HepG2 (cell line): Measurements from ENCODE around the gene SRCAP. TPM values are rescaled to one million over a fixed set of nuclear protein-coding genes. Genes with fewer than 3 reads are reported as not detected.
A peak's percentile ranks its signal among the peaks of the same experiment; 100 is the strongest.

Experiments
- AHDC1 ChIP-seq: sonication (generic); formaldehyde crosslinking; IDR thresholded peaks from 2 replicates; pipeline ENCODE4 v1.5.1; 2020; ENCODE audit warnings: mild to moderate bottlenecking, missing genetic modification reagents, borderline replicate concordance
- CREB1 ChIP-seq, 2 experiments: fragments of 450-650 bp in 1 of 2; IDR thresholded peaks; 2 replicates each; pipeline ENCODE4 v1.6.1; 2016 to 2017; ENCODE audit warnings: control low read depth in 1 of 2, mild to moderate bottlenecking in 1 of 2, missing compliant biosample characterization in 1 of 2, missing genetic modification characterization in 1 of 2
- HDAC2 ChIP-seq: sonication (generic); formaldehyde crosslinking; IDR thresholded peaks from 2 replicates; pipeline ENCODE4 v1.4.0; 2020; ENCODE audit warnings: missing genetic modification reagents
- KAT8 ChIP-seq: IDR thresholded peaks from 2 replicates; pipeline ENCODE4 v1.6.1; 2016; ENCODE audit warnings: missing genetic modification reagents, missing compliant biosample characterization
- KDM5B ChIP-seq: sonication (generic); formaldehyde crosslinking; IDR thresholded peaks from 2 replicates; pipeline ENCODE4 v1.4.0; 2020; ENCODE audit warnings: missing genetic modification reagents, mild to moderate bottlenecking, borderline replicate concordance
- THAP7 ChIP-seq: sonication (generic); formaldehyde crosslinking; IDR thresholded peaks from 2 replicates; pipeline ENCODE4 v1.8.1; 2023; ENCODE audit warnings: mild to moderate bottlenecking, missing genetic modification reagents
- ZFP91 ChIP-seq: sonication (generic); formaldehyde crosslinking; IDR thresholded peaks from 2 replicates; pipeline ENCODE4 v1.9.0; 2022; ENCODE audit warnings: missing genetic modification reagents, mild to moderate bottlenecking, borderline replicate concordance
- ZNF20 ChIP-seq: sonication (generic); formaldehyde crosslinking; IDR thresholded peaks from 2 replicates; pipeline ENCODE4 v1.4.0; 2020; ENCODE audit warnings: mild to moderate bottlenecking, moderate library complexity, missing genetic modification reagents
- ZNF30 ChIP-seq: sonication (generic); formaldehyde crosslinking; IDR thresholded peaks from 2 replicates; pipeline ENCODE4 v1.5.0; 2020; ENCODE audit warnings: mild to moderate bottlenecking, missing genetic modification reagents
- ZNF318 ChIP-seq: sonication (generic); formaldehyde crosslinking; IDR thresholded peaks from 2 replicates; pipeline ENCODE4 v1.4.0; 2020; ENCODE audit warnings: mild to moderate bottlenecking, missing genetic modification reagents
- ZNF557 ChIP-seq: sonication (generic); formaldehyde crosslinking; IDR thresholded peaks from 2 replicates; pipeline ENCODE4 v1.4.0; 2020; ENCODE audit warnings: missing genetic modification reagents
- polyA plus RNA-seq, 8 experiments: library from polyadenylated mRNA; depleted of rRNA in 3 of 8; stranded (reverse) in 7 of 8; unstranded in 1 of 8; fragments of >200 nt; fragmentation: Illumina TruSeq in 4 of 8; extraction: Trizol in 4 of 8; gene quantifications; 2 replicates each; pipeline versions ENCODE4 v1.2.1 to v1.2.3, GENCODE V29; 2011 to 2016; ENCODE audit warnings: low read depth in 4 of 8, missing spikeins in 1 of 8, mixed read lengths in 1 of 8; ENCODE audit not compliant: insufficient read depth in 1 of 8
- total RNA-seq, 5 experiments: library from RNA; depleted of rRNA; stranded (reverse); fragments of >200 nt; fragmentation: Illumina TruSeq; extraction: Trizol; gene quantifications; 2 replicates each; pipeline ENCODE4 v1.2.3, GENCODE V29; 2016; ENCODE audit warnings: low read depth in 1 of 5

The SRCAP gene
- total and polyA plus RNA-seq, 2 of the 13 experiments (the other 11 are each of a cell fraction or from before 2014, with no cell fraction given): 4.9 to 9.0 TPM

GRCh38 chr16:30650369-30651123, 48.4 kb upstream of the SRCAP start, which contains the start of gene PRR14 (continued):
- TF ChIP-seq ZNF557 (CRISPR knock-in tag) (0 out of 2 replicates have a peak, but pooled peaks have one; percentile 2), HDAC2 (0 out of 2 replicates have a peak, but pooled peaks have one; percentile 21), ZNF20 (CRISPR knock-in tag) (no peak), ZFP91 (CRISPR knock-in tag) (peak; percentile 99), CREB1 (IDR thresholded peaks at IDR 0.05) (peak; percentile 79), CREB1 (CRISPR knock-in tag; IDR thresholded peaks at IDR 0.05) (peak; percentile 94), THAP7 (CRISPR knock-in tag) (peak; percentile 10; the same call in 1 of the 2 replicates), ZNF30 (CRISPR knock-in tag) (peak; percentile 28; the same call in 1 of the 2 replicates), KAT8 (CRISPR knock-in tag) (peak; percentile 93), AHDC1 (CRISPR knock-in tag) (0 out of 2 replicates have a peak, but pooled peaks have one; percentile 36), ZNF318 (CRISPR knock-in tag) (no peak), KDM5B (CRISPR knock-in tag) (0 out of 2 replicates have a peak, but pooled peaks have one; percentile 21)
